ENCODE results near the gene CPXM1.

DNA sequence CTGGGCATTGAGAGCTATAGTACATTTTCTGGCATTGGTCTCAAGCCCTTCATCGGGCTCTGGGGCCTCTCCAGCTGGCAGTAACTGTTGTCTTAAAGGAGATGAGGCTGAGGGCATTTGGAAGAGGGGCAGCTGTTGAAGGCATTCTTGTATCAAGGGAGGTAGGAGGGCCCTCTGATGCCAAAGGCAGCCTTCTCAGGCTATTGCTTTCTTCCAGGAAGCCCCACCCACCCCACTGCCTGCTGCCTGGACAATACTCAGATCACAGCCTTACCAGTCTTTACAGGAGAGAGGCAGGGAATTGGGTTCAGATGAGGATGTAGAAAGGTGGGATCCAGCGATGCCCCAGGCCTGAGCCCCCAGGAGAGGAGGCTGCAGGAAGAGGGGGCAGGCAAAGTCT lies 46.0 kb downstream of the CPXM1 start:
- TF ChIP-seq POLR2AphosphoS5 (IDR thresholded peaks at IDR 0.05; ENCODE audit: insufficient read depth in 1 of 2, low read depth in 1 of 2) (no peak), POLR2A (IDR thresholded peaks at IDR 0.05) (no peak)
- TF ChIP-seq, protein P1, sequence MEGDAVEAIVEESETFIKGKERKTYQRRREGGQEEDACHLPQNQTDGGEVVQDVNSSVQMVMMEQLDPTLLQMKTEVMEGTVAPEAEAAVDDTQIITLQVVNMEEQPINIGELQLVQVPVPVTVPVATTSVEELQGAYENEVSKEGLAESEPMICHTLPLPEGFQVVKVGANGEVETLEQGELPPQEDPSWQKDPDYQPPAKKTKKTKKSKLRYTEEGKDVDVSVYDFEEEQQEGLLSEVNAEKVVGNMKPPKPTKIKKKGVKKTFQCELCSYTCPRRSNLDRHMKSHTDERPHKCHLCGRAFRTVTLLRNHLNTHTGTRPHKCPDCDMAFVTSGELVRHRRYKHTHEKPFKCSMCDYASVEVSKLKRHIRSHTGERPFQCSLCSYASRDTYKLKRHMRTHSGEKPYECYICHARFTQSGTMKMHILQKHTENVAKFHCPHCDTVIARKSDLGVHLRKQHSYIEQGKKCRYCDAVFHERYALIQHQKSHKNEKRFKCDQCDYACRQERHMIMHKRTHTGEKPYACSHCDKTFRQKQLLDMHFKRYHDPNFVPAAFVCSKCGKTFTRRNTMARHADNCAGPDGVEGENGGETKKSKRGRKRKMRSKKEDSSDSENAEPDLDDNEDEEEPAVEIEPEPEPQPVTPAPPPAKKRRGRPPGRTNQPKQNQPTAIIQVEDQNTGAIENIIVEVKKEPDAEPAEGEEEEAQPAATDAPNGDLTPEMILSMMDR (IDR thresholded peaks at IDR 0.05), result no peak

Data from vagina (tissue), 2 donors.